ENCODE measurements around the gene FKBP1B. TPM values are rescaled to one million over a fixed set of nuclear protein-coding genes. Genes with fewer than 3 reads are reported as not detected.
"Not testable (repeated sequence)": the region's sequence is repeated elsewhere in the genome, so short reads cannot be mapped to it uniquely, and the experiment has no call there.

Gene FKBP1B
- total RNA-seq, 4 donors from 2014 or later: 6.7 to 16.3 (median 10.9) TPM

GRCh38 chr2:24104110-24104650, 54.6 kb downstream of the FKBP1B start:
- Histone ChIP-seq H3K4me1 (no peaks in the 10 kb centered on the region), H3K36me3 (peaks cover 0 to 4% (median 0%) of the 10 kb centered on the region in 3 donors), H3K4me3 (no peak overlapping the region), H3K27ac (no peak overlapping the region), H3K9me3 (no peaks in the 10 kb centered on the region), H3K27me3 (no peaks in the 10 kb centered on the region)
- no peak for TF ChIP-seq CTCF (IDR thresholded peaks at IDR 0.05)
- TF ChIP-seq POLR2A (IDR thresholded peaks at IDR 0.05): no peak
- no peak for DNase-seq

DNA sequence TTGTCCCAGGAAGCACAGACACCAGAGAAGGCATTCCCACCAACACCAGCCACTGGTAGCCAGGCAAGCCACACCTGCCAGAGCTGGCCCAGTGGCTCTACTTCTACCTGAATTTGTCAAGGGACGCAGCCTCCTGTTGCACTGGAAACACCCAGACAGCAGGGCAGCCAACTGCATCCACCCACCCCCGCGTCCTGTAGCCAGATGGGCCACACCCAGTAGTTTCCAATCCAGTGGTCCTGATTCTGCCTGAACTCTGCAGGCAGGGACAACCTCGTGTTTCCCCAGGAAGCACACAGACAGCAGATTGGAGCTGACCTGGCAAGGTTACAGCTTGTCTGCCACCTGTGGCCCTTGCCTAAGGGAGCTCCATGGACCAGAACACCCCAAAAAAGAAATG, 55.4 kb downstream of the FKBP1B start:
- no peak for TF ChIP-seq CTCF (IDR thresholded peaks at IDR 0.05)
- no peak for TF ChIP-seq POLR2A (IDR thresholded peaks at IDR 0.05)
- no peak for DNase-seq
- Histone ChIP-seq H3K4me3 (no peak overlapping the region), H3K4me1 (no peaks in the 10 kb centered on the region), H3K9me3 (no peaks in the 10 kb centered on the region), H3K27ac (no peak overlapping the region), H3K36me3 (peaks cover 0 to 4% (median 0%) of the 10 kb centered on the region in 3 donors), H3K27me3 (no peaks in the 10 kb centered on the region)

DNA sequence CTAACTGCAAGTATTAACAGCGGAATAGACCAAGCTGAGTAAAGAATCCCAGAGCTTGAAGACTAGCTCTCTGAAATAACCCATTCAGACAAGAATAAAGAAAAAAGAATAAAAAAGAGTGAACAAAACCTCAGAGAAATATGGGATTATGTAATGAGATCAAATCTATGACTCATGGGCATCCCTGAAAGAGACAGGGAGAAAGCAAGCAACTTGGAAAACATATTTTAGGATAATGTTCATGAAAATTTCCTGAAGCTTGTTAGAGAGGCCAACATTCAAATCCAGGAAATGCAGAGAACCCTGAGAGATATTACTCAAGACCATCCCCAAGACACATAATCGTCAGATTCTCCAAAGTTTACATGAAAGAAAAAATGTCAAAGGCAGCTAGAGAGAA, 56.3 kb downstream of the FKBP1B start:
- Histone ChIP-seq H3K9me3 (no peaks in the 10 kb centered on the region), H3K4me3 (no peak overlapping the region), H3K36me3 (peaks cover 0 to 4% (median 0%) of the 10 kb centered on the region in 3 donors), H3K4me1 (no peaks in the 10 kb centered on the region), H3K27ac (no peak overlapping the region), H3K27me3 (no peaks in the 10 kb centered on the region)
- no peak for DNase-seq
- TF ChIP-seq POLR2A (IDR thresholded peaks at IDR 0.05) (no peak), CTCF (IDR thresholded peaks at IDR 0.05) (no peak)

GRCh38 chr2:24106786-24107185, 57.2 kb downstream of the FKBP1B start:
- H3K27ac ChIP-seq: no peak overlapping the region
- no peaks in the 10 kb centered on the region for H3K9me3 ChIP-seq
- peaks cover 0 to 4% (median 0%) of the 10 kb centered on the region in 3 donors for H3K36me3 ChIP-seq
- TF ChIP-seq CTCF (IDR thresholded peaks at IDR 0.05) (no peak), POLR2A (IDR thresholded peaks at IDR 0.05) (no peak)
- H3K4me3 ChIP-seq: no peak overlapping the region
- H3K27me3 ChIP-seq: no peaks in the 10 kb centered on the region
- no peak for DNase-seq
- H3K4me1 ChIP-seq: no peaks in the 10 kb centered on the region

- H3K4me3 ChIP-seq: no peak overlapping the region
These were observed 57.8 kb downstream of the FKBP1B start for GRCh38 chr2:24107336-24107735.

DNA sequence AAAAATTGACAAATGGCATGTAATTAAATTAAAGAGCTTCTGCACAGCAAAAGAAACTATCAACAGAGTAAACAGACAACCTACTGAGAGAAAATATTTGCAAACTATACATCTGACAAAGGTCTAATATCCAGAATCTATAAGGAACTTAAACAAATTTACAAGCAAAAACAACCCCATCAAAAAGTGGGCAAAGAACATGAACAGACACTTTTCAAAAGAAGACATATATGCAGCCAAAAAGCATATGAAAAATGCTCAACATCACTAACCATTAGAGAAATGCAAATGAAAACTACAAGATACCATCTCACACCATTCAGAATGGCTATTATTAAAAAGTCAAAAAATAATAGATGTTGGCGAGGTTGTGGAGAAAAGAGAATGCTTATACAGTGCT, 59.9 kb downstream of the FKBP1B start:
- not testable (repeated sequence) for DNase-seq, H3K4me3 ChIP-seq

More at GRCh38 chr2:24107336-24107735, 57.8 kb downstream of the FKBP1B start:
- Histone ChIP-seq H3K9me3 (no peaks in the 10 kb centered on the region), H3K36me3 (peaks cover 0 to 4% (median 0%) of the 10 kb centered on the region in 3 donors), H3K27ac (no peak overlapping the region), H3K27me3 (no peaks in the 10 kb centered on the region), H3K4me1 (no peaks in the 10 kb centered on the region)
- no peak for DNase-seq
- TF ChIP-seq POLR2A (IDR thresholded peaks at IDR 0.05): no peak
- no peak for TF ChIP-seq CTCF (IDR thresholded peaks at IDR 0.05)

More for the DNA sequence above, 59.9 kb downstream of the FKBP1B start:
- not testable (repeated sequence) for H3K27ac ChIP-seq, H3K27me3 ChIP-seq, H3K9me3 ChIP-seq, H3K36me3 ChIP-seq, H3K4me1 ChIP-seq
